GM19193 (cell line): Measurements from ENCODE around the gene TEX53.

ENCODE experiments used
- POLR2A ChIP-seq: IDR thresholded peaks from 4 replicates; pipeline ENCODE4 v1.6.1; 2011; ENCODE audit not compliant: insufficient read depth, insufficient read length; ENCODE audit errors: extremely low read depth

TEX53 gene

DNA sequence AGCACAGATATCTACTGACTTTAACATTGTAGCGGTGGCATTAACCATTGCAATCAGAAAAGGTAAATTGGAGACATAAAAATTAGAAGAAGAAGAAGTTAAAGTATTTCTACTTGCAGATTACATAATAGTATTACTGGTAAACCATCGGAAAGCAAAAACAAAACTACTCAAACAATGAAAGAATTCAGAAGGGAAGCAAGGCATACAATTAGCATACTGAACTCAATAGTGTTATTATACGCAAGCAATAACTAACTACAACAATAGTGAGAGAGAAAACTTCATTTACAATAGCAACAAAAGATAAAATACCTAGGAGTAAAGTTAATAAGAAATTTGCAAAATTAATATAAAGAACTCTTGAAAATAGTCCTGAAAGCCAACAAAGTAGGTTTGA lies 6.6 kb upstream of the TEX53 start:
- TF ChIP-seq POLR2A: no peak

DNA sequence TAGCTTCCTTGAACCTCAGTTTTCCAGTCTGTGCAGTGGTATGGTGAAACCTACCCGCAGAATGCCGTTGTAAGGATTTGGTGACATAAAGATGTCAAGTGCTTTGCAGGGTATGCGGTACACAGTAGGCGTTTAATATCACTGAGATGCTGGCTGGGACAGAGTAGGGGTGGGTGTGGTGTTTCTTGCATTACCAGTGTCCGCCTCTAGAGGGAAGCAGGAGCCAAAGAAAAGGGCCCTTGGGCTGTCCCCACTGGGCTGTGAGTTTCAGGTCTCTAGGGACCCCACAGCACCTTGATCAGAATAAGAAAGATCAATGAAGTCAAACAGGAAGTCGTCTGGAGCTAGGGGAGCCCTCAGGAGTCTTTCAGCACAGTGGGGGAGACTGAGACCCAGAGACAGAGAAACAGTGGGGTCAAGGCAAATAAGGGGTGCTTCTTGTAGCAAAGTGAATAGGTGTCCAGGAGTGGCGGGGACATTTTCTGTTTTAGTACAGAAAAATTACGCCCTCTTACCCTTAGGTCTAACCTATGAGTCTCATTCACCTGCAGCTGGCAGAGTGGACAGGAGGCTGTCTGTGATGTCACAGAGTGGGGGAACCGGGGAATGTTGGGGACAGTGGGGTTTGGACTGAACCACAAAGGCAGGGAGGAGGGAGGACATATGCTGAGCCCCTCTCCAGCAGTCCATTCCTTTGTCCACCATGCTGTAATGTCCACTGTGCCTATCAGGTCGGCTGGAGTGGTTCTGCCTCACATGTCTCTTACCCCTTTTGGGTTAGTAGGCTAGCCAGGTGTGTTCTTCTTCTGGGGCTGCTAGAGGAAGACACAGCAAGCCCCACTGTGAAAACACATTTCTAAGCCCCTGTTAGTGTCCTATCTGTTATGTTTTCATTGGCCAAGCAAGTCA lies 4.7 kb upstream of the TEX53 start:
- no peak for TF ChIP-seq POLR2A

DNA sequence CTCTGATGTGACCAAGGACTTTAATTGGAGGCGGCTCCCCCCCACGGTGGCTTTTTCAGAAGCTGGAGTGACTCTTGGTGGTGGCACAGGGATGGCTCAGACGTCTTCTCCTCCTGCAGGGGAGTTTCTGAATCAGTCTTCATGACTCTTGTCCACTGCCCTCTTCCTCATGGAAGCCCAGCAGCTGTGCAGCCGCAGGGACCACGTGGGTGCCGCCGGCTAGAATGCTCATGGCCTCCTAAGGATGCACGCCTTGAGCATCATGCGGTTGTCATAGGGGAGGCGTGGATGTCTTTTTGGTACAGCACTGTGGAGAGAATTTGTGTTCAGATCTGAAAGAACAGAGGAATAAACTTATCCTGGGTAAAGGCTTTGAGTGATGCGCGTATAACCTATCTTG lies 1.3 kb downstream of the TEX53 start:
- no peak for TF ChIP-seq POLR2A

DNA sequence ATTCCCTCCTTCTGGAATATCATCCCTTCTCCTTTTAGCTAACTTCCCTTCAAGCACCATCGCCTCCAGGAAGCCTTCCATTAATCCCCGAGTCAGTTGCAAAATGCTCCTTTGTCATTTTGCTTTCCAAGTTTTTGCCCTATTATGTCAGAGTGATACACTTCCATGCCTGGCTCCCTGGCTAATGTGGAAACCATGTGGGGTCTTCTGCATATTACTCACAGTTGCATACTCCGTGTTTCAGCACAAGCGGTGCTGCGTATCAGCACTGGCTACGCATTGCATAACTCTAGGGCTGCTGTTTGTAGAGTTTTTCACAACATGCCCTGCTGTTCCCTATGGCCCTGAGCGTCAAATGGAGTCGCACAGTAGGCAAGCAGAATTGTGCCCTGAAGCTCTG lies 1.9 kb downstream of the TEX53 start:
- TF ChIP-seq POLR2A: no peak

DNA sequence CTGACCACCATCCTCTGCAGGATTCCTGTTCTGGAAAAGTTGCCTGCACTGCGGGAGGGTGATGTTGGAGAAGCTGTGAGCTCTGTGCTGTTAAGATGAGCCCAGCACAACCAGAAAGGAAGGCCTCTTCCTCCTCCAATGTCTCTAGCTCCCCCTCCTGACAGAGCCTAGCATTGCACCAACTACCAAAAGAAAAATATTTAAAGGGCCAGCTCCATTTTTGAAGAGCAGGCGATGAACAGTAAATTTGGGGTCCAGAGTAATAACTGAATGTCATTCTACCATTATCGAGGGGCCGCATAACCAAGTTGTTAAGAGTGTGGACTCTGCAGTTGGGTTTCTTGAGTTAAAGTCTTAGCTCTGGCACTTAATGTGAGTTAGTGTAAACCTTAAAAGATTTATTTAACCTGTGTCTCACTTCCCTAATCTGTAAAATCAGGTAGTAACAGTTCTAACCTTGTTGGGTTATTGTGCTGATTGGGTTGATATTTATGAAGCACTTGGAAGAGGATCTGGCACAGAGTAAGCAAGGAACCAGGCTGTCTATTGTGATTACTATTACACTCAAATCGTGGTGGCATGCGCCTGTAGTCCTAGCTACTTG lies 3.9 kb downstream of the TEX53 start:
- TF ChIP-seq POLR2A: no peak

DNA sequence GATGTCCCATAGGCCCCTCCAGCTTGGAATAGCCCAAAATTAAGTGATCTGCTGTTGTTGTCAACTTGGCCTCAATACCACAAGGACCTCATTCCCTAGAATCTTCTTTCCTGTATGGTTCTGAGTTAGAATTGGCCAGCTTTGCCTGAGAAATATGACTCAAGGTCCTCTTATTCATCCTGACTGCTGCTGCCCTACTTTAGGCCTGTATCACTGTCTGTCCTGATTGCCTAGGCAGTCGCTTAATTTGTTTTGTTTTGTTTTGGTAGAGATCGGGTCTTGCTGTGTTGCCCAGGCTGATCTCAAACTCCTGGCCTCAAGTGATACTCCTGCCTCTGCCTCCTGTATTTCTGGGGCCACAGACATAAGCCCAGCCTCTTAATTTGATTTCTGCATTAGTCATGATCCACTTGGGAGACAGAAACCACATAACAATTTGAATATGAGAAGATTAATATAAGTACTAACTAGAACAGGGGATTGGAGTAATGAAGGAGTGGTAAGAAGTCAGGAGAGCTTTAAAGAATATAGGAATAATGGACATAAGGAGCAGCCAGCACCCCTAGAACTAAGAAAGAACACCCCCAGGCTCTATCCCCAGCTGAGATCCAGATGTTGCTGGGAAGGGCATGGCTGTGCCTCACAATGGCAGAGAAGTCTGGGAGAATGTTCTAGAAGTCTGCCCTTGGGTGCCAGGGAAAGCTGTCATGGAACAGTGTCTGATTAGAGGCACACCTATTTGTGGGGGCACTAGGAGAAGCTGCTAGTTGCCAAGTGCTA lies 4.6 kb downstream of the TEX53 start:
- no peak for TF ChIP-seq POLR2A

DNA sequence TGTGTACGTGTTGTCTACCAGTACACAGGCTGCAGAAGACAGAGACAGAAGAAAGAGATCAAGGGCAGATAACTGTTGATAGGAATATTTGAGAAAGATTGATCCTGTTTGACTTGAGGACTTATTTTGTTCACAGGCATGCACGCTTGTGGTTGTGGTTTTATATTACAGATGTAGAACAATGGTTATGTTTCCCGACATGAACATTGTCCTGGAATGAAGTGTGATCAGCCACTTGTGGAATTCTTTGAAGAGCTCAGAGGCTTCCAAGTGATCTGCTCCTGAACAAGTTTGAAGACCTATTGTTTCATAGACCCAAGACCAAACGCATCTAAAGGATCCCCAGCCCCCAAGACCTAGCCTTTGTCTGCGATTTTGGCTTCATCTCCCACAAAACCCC lies 13.7 kb downstream of the TEX53 start:
- TF ChIP-seq POLR2A: no peak

DNA sequence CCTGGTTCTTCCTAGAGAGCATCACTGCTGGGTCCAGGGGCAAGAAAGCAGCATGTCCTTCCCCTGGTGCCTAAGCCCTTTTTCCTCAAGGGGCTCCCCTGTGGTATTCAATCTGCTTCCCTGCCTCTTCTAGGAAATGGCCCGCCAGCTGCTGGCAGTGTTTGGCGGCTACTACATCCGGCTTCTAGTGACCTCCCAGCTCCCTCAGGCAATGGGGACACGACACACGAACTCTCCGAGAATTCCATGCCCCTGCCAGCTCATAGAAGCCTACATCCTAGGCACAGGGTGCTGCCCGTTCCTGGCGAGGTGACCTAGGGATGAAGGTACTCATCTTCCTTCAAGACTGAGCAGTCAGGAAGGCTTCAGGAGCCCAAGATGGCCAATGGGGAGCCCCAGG lies 14.6 kb downstream of the TEX53 start:
- TF ChIP-seq POLR2A: no peak

DNA sequence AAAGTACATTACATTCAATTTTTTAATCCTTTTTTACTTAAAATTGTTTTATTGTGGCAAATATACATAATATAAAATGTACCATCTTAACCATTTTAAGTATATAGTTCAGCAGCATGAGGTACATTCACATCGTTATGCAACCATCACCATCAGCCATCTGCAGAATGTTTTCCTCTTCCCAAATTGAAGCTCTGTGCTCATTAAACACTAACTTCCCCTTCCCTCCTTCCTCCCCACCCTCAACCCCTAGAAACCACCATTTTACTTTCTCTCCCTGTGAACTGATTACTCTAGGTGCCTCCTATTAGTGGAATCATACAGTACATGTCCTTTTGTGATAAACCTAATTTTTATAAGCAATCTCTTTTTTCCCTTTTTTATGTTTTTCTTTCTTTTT lies 15.6 kb downstream of the TEX53 start:
- no peak for TF ChIP-seq POLR2A

DNA sequence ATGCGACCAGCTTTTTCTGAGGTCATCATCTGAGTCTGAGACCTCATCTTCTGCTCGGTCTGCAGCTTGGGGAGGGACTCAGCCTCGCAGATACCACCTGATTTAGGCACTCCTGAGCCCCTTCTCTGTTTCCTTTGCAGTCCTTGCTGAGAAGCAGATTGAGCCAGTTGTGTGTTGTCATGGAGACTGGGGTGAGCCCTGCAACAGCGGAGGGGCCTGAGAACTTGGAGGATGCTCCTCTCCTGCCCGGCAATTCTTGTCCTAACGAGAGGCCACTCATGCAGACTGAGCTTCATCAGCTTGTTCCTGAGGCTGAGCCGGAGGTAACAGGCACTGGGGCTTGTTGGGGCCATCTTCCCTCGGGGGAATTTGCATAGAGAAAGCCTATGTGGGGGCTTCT lies 19.2 kb downstream of the TEX53 start:
- TF ChIP-seq POLR2A: no peak

DNA sequence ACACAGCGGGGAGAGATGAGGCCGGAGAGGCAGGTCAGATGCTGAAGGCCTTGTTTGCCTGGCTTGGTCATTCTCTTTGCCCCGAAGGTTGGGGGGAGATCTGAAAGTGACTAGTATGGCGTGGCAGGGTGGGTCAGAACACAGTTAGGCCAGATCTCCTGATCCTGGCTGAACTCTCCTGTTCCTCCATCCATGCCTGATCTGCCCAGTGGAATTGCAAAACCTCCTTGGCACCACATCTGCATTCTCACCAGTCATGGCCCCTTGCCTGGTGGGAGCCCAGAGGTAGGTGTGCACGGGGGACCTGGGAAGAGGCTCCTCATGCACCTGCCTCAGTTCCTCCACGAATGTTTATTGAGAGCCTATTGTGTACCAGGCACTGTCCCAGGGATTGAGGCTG lies 23.2 kb downstream of the TEX53 start:
- TF ChIP-seq POLR2A: no peak

DNA sequence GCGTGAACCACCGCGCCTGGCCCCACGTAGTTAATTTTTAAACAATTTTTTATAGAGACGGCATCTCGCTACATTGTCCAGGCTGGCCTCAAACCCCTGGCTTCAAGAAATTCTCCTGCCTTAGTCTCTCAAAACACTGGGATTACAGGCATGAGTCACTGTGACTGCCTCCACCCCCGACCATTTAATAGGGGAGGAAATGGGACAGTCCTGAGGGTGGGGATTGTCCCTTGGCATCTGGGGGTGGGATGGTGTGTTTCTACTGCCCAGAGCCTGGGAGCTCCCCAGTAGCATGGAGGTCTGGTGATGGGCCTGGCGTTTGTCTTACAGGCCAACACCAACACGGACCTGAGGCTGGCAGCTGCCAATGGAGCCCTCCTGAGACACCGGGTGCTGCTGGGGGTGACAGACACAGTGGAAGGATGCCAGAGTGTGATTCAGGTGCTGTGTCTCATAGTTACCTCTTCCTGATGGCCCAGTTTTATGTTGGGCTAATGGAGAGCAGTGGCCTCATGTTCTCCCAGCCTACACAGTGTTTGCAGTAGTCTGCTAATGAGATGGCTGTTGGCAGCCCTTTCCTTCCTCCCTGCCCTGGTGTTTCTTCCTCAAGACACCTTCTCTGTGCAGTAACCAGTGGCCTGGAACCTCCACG lies 24.0 kb downstream of the TEX53 start:
- TF ChIP-seq POLR2A: no peak

DNA sequence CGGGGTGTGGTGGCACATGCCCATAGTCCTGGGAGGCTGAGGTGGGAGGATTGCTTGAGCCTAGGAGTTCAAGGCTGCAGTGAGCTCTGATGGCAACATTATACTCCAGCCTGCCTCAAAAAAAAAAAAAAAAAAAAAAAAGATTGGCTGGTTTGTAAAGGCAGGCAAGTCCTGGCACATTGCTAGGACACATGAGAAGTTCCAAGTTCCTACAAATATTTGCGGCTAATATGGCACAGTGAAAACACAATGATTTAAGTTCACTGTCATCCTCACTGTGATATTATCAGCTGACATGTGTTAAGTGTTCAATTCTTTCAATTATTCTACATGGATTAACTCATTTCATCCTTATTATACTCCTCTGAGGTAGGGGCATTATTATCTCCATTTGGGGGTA lies 26.4 kb downstream of the TEX53 start:
- TF ChIP-seq POLR2A: no peak

DNA sequence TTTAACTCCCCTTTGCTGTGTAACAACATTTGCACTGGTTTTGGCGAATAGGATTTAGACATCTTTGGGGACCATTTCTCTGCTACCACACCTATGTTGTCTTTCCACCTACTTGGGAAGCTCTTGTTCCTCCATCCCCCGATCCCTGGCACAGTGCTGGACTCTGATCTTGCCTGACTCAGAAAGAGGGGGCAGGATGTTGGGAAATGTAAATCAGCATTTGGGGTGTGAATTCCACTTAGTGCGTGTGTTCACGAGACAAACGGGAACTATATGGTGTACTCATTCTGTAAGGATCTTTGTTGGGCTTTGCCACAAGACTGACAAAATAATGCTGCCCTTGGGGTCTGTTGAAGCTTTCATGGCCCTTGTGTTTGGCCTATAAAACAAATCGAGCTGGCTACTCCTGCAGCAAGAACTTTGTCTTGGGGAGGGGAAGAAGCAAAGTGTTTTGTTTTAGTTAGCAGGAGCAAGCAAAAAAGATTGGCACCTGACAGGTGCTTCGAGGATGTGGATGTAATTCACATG lies 28.0 kb downstream of the TEX53 start:
- no peak for TF ChIP-seq POLR2A

DNA sequence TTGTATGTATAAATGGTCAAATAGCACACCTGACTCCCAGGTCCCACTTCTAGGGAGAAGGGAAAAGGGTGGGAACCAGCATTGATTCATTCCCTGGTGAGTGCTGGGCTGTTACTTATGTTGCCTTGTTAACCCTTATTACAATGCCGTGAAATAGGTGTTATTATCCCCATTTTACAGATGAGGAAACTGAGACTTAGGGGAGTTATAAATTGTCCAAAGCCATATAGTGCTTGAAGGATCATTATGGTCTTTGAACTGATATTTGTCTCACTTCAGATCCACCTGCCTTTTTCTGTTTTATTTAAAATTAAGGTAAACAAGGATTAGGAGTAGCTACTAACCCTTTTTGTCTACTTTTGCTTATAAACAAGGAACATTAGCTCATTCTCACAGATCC lies 30.1 kb downstream of the TEX53 start:
- TF ChIP-seq POLR2A: no peak
